Amygdala (tissue), 56 donors: ENCODE measurements around the gene S100PBP.
A peak's percentile ranks its signal among the peaks of the same experiment; 100 is the strongest.
"Not testable (repeated sequence)": the region's sequence is repeated elsewhere in the genome, so short reads cannot be mapped to it uniquely, and the experiment has no call there.

Experiments
- DNase-seq, 56 donors: peaks; one replicate each; lab custom pipeline; 2025; lab: John Stamatoyannopoulos, UW

The S100PBP gene

DNA sequence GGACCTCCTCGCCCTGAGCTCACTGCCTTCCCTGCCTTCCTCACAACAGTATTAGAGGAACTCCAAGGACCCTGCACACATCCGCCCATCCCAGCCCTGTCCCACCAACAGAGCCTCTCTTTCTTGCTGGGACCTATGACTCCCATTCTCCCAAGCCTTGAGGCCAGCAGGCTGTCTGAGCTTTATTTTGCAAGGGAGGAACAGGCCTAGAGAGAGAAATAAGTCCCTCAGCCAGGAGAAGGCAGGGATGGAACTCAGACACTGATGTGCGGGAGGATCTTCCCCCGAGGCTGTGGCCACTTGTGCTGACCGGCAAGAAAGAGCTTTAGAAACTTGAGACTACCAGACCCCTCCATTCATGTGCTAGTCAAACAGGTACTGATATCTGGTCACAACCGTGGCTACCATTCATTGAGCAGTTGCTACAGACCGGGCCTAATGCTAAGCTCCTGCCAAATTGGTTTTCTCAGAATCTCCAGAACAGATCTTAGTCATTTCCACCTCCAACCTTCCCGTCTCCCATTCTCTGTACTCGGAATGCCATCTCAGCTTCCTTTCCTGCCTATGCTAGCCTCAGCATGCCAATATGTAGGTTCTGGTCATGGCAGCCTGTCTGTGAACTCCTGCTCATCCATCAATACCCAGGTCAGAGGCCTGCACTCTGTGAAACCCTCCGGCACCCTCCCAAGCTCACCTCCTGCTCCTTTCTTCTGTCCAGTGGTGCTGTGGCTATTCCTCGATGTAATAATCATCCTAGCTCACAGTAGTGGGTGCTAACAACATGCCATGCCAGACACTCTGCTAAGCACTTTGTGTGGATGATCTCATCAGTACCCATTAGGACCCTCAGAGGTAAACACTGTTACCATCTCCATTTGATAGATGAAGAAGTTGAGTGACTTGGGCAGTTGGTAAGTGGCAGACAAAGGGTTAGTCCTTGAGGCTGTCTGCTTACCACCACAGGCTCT, 79.9 kb downstream of the S100PBP start:
- DNase-seq: no peak

DNA sequence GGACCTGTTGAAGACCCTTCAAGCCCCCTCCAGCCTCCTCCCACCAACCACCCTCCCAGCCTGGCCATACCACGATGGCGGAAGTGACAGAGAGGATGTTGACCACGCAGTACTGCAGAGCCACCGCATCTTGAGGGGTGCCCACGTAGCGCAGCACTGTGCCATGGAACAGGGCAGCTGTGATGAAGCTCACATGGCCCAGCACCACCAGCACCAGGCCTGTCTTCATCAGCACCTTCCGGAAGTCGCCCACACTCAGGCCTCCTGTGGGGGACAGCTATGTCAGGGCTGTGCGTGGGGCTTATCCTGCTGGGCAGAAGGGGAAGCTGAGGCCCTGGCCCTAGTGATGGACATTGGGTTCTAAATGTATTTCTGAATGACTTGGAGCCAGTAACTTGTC, 80.6 kb downstream of the S100PBP start:
- no peak for DNase-seq

DNA sequence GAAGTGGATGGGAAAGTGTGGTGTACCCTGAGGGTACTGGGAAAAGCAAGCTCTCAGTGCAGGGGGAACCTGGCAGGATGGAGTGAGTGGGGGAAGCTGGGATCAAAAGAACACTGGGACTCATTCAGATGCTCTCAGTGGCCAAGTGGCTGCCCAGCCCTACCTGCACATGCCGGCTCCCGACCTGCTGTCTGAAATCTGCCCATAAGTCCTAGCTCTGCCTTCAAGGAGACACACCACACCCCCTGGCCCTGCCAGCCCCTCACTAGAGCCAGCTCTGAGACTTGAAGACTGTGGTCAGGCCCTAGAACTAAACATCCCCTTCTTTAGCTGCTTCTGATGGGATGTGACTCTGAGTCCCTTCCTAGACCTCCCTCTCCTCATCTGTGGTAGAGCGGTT, 81.5 kb downstream of the S100PBP start:
- no peak for DNase-seq

DNA sequence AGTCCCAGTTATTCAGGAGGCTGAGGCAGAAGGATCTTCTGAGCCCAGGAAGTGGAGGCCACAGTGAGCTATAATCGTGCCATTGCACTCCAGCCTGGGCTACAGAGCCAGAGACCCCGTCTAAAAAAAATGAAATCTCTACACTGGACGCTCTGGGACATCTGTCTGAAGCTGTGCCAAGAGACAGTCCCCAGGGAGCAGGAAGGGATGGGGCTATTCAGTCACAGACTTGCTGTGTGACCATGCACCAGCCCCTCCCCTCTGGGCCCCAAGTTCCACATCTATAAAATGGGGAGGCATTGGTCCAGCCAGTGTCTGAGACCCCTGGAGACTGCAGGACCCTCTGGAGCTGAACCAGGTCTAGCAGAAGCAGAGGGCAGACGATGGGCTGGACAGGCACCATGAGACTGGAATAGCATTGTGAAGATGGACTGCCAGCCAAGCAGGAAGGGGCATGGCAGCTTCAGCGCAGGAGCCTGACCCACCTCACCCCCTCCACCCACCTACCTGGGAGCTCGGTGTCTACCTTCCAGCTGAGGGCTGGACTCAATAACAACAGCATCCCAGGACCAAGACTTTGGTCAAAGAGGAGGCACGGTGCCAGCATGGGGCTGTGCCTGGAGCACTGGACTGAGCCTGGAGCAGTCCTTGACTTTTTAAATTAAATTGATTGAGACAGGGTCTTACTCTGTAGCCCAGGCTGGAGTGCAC, 82.3 kb downstream of the S100PBP start:
- DNase-seq: no peak

DNA sequence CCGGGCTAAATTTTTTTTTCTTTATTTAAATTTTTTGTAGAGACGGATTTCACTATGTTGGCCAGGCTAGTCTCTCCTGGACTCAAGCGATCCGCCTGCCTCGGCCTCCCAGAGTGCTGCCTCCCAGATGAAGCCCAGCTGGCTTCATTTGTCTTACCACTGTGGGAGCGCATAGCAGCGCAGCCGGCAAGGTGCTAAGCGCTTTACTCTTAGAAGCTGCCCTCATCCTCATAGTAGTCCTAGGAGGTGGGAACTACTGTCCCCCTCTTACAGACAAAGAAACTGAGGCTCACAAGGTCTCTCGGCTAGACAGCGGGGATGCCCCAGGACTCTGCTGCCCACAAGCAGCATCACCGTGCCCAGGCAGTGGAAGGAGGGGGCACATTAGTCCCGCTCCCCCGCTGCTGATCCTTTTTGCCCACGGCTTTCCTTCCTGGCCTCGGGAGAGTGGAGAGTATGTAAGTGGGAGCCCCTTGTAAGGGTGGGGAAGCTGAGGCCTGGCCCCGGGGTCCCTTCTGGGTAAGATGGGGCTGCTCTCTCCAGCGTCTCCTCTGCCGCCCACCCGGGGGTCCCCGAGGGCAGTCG, 83.0 kb downstream of the S100PBP start:
- no peak for DNase-seq

DNA sequence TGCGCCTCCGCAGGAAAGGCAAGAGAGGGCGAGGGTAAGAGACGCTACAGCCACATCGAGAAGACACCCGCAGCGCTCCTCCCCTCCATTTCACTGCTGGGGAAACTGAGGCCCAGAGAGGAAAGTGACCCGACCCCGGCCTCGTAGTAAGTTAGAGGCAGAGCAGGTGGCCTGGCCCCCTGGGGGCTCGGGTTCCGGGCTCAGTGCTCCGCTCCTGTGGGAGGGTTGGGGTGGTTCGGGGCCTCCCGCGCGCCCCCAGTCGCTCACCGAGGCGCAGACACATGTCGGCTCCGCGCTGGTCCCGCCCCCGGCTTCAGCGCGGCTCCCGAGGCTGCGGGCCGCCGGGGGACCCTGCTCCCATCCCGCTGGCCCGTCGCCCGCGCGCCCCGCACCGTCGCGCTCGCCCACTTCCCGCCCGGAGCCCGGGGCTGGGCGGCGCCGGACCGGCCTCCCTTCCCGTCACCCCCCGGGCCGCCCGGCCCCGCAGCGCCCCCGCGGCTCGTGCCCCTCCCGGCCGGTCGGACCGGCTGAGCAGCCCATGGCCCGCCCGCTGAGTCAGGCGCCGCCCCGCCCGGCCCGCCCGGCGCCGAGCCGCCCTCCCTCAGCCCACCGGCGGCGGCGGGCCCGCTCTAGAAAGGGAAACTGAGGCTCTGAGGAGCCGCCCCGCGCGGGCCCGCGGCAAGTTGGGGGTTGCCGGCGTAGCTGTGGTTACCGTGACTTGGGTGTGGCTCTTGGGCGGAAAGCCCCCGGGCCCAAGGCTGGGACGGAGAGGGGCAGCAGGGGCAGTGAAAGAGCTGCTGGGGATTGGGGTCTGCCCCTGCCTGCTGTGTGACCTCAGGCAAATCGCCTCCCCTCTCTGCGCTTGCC, 83.7 kb downstream of the S100PBP start, which contains the start of gene TMEM54:
TSS of gene TMEM54 (minus strand) at position 434 of the 867 bp plus-strand sequence. CDS start at position 283, 151 bp downstream.
- peak in 9 of 56 donors; percentile 17 to 67 (median 38) for DNase-seq

DNA sequence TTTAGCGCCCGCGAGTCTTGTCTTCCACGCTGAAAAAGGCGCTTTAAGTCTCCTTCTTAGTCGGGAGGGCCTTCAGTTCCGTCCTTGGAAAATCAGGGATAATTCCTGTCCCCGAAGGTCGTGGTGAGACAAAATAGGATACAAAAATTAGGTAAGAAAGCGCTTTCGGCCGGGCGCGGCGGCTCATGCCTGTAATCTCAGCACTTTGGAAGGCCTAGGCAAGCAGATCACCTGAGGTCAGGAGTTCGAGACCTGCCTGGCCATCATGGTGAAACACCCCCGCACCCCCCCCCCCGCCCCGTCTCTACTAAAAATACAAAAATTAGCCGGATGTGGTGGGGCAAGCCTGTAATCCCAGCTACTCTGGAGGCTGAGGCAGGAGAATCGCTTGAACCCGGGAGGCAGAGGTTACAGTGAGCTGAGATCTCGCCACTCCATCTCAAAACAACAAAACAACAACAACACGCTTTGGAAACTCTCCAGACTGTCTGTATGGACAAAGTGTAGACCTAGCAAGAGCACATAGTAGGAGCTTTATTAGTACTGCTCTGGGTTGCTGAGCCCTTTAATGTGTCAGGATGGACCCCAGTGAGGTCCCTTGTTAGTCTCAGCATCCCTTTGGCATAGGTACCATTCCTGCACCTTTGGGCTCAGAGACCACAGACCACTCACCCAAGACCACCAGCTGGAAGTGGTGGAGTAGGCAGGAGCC, 84.5 kb downstream of the S100PBP start:
- DNase-seq: no peak

DNA sequence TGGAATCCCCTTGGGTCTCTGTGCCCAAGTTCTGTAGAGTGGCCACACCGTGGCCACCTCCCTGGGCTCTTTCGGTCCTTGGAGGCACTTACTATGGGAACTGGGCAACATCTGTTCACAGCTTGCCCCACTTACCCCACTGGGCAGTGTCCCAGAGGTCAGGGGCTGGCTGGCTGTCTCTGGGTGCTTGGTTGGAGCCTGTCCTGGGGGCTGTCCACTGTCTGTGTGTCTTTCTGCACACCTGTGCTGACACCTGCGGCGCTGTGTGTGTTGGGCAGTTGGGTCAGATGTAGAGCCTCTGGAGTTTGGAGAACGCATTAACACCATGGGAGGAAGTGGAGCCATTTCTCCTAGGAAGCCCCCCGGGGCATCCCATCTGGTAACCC, 85.1 kb downstream of the S100PBP start:
- DNase-seq: no peak

DNA sequence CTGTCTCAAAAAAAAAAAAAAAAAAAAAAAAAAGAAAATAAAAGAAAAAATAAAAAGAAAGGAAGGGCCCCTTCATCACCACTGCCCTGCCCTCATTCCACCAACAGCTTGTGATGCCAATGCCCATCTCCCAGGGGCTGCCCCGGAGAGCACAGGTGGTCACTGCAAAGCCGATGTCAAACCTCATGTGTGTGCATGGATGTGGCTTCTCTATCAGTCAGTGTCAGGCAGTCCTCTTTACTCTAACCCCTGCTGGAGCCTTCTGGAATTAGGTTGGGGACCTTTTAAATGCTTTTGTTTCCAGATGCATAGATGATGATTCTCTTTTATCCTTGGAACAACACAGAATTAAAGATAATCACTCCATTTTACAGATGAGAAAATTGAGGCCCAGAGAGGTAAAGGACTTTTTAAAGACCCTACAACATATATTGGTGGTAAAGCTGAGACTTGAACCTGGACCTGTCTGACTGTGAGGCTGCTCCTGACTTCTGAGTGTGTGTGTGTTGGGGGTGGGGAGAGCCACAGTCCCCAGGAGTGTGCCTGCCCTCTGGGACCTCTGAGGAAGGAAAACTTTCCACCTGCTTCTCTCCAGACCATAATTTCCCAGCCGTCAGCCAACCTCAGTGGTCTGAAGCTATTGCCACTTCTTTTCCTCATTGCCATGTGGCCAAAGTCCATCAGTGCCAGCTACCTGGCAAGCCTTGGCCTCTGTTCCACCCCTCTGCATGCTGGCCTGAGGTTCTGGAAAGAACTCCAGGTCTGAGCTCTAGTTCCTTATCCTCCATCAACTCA, 86.7 kb downstream of the S100PBP start:
- no peak for DNase-seq

DNA sequence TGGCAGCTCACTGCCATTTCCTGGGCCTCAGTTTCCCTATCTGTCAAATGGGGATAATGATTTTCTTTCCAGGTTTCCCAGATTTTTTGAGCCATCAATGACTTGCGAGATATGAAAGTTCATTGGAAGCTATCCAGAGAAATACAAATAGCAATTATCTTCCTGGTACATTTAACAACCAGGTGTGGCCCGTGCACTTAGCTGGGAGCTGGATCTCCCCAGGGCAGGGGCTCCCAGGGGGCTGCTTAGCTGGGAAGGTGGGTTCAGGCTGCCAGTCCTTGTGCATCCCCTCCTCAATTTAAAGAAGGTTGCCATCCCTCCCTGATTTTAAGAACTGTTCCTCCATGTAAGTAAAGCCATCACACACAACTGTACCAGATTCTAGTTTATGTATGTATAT, 87.3 kb downstream of the S100PBP start:
- DNase-seq: no peak

DNA sequence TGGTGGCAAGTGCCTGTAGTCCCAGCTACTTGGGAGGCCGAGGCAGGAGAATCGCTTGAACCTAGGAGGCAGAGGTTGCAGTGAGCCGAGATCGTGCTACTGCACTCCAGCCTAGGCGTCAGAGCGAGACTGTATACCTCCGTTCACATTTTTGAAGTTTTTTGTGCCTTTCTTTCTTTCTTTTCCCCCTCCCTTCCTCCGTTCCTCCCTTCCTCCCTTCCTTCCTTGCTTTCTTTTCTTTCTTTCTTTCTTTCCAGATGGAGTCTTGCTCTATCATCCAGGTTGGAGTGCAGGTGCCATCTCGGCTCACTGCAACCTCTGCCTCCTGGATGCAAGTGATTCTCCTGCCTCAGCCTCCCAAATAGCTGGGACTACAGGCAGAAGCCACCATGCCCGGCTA, 88.1 kb downstream of the S100PBP start:
- not testable (repeated sequence) for DNase-seq

DNA sequence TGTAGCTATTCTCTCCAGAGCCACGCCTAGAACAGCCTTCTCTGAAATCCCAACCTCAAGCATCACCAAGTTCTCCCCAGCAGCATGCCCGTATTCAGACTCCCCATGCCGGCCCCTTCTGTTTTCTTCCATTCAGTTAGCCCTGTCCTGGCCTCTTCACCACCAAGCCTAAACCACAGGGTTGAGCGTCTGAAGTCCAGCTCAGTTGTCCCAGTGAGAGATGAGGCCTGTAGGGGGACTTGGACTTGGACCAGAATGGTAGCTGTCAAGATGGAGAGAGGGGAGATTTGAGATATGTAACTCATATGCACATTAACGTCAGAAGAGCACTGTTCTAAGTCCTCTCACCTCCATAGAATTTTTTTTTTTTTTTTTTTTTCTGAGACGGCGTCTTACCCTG, 89.2 kb downstream of the S100PBP start:
- no peak for DNase-seq

DNA sequence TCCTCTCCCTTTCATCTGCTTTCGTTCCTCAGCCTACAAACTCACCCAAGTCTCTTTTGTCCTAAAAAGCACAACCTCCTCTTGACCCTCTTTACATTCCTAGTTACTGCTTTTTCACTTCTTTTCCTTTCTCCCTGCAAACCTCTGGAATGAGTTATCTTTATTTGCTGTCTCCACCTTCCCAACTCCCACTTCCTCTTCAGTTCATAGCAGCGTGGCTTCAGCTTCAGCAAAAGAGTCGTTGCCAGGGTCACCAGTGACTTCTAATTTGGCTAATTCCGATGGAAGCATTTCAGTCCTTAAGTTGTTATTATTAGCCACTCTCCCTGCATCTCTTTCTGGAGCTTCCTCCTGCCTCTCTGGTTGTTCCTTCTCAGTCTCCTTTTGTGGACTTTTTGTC, 90.0 kb downstream of the S100PBP start:
- no peak for DNase-seq
